ENCODE data around the gene SH3D21. TPM values are rescaled to one million over a fixed set of nuclear protein-coding genes. Genes with fewer than 3 reads are reported as not detected.

Gene SH3D21
- total RNA-seq, 1 experiment from 2014 or later, result 18.3 TPM

GRCh38 chr1:36305915-36306209 is 306 bp upstream of the SH3D21 start:
- no peak overlapping the region for H3K9ac ChIP-seq (ENCODE audit: extremely low read depth, insufficient read length, low read length)
- H3K27me3 ChIP-seq (ENCODE audit: insufficient read depth, low read length), result no peaks in the 10 kb centered on the region
- no peak overlapping the region for H4K5ac ChIP-seq (ENCODE audit: insufficient read length, low read depth, low read length)
- H2AFZ ChIP-seq (ENCODE audit: low read length), result no peak overlapping the region
- H3K27me3 Mint-ChIP-seq (ENCODE audit: low read depth), result no peaks in the 10 kb centered on the region; the same call in 1 of the 2 replicates
- no peak overlapping the region for H2BK120ac ChIP-seq (ENCODE audit: low read depth, low read length, poor library complexity, severe bottlenecking)
- H3K4me1 Mint-ChIP-seq, result peaks cover 16 to 19% of the 10 kb centered on the region in 2 experiments
- no peak overlapping the region for H3K18ac ChIP-seq (ENCODE audit: insufficient read length, low read depth, low read length)
- H3K4me2 ChIP-seq (ENCODE audit: insufficient read depth, insufficient read length, low read length), result peak overlapping the region; percentile 62
- H3K23me2 ChIP-seq (ENCODE audit: insufficient read length, low read depth, low read length, poor library complexity, severe bottlenecking), result peaks cover 8% of the 10 kb centered on the region
- no peak overlapping the region for H3K23ac ChIP-seq (ENCODE audit: insufficient read length, low read depth, low read length)
- H3K36me3 Mint-ChIP-seq (ENCODE audit: insufficient read depth in 1 of 3, low read depth in 3 of 3), result peaks cover 26 to 62% (median 60%) of the 10 kb centered on the region in 3 experiments
- no peak overlapping the region for H3K56ac ChIP-seq (ENCODE audit: insufficient read length, low read depth, low read length)
- peak overlapping the region; percentile 91 to 92 for H3K4me3 Mint-ChIP-seq
- no peak overlapping the region for H3K27ac ChIP-seq (ENCODE audit: insufficient read length, low read depth, low read length)
- TF ChIP-seq, protein P1, sequence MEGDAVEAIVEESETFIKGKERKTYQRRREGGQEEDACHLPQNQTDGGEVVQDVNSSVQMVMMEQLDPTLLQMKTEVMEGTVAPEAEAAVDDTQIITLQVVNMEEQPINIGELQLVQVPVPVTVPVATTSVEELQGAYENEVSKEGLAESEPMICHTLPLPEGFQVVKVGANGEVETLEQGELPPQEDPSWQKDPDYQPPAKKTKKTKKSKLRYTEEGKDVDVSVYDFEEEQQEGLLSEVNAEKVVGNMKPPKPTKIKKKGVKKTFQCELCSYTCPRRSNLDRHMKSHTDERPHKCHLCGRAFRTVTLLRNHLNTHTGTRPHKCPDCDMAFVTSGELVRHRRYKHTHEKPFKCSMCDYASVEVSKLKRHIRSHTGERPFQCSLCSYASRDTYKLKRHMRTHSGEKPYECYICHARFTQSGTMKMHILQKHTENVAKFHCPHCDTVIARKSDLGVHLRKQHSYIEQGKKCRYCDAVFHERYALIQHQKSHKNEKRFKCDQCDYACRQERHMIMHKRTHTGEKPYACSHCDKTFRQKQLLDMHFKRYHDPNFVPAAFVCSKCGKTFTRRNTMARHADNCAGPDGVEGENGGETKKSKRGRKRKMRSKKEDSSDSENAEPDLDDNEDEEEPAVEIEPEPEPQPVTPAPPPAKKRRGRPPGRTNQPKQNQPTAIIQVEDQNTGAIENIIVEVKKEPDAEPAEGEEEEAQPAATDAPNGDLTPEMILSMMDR (conservative IDR thresholded peaks at IDR 0.05), result no peak
- no peak overlapping the region for H3K4ac ChIP-seq (ENCODE audit: low read depth, low read length)
- H3T11ph ChIP-seq (ENCODE audit: low read length), result no peak overlapping the region
- no peak overlapping the region for H3K14ac ChIP-seq (ENCODE audit: insufficient read depth, low read length)
- no peak overlapping the region for H2BK12ac ChIP-seq (ENCODE audit: insufficient read length, low read depth, low read length)
- no peak overlapping the region for H2AK5ac ChIP-seq (ENCODE audit: insufficient read length, low read length)
- DNase-seq, result no peak
- no peak overlapping the region for H2BK5ac ChIP-seq (ENCODE audit: insufficient read length, low read length)
- H4K91ac ChIP-seq (ENCODE audit: insufficient read length, low read depth, low read length), result no peak overlapping the region
- H2BK15ac ChIP-seq (ENCODE audit: low read depth, low read length), result no peak overlapping the region
- WGBS (ENCODE audit: extremely low coverage, insufficient read length, low lambda C conversion rate), result no CpG with 5 or more reads among the region's 7 CpGs
- H3K79me2 ChIP-seq (ENCODE audit: insufficient read depth, low read length), result no peaks in the 10 kb centered on the region
- H3K9me3 ChIP-seq (ENCODE audit: control insufficient read depth, low read depth, low read length), result no peaks in the 10 kb centered on the region
- H4K8ac ChIP-seq (replicated peaks; ENCODE audit: insufficient read length, low read depth, low read length), result no peak overlapping the region
- peak overlapping the region; percentile 48 to 96 (median 96); a peak in 6 of 7 replicates for H3K27ac Mint-ChIP-seq
- no peaks in the 10 kb centered on the region for H3K9me3 Mint-ChIP-seq
- no peaks in the 10 kb centered on the region for H4K20me1 ChIP-seq (ENCODE audit: control insufficient read depth, insufficient read depth, insufficient read length)
- no peak overlapping the region for H2BK20ac ChIP-seq (ENCODE audit: low read depth, low read length, poor library complexity, severe bottlenecking)
- no peaks in the 10 kb centered on the region for H3K79me1 ChIP-seq (ENCODE audit: insufficient read depth, low read depth, low read length, poor library complexity, severe bottlenecking)
- H3K4me1 ChIP-seq (ENCODE audit: insufficient read depth, low read length), result peaks cover 3% of the 10 kb centered on the region; the same call in 1 of the 2 replicates

All from H9 (cell line).